Peyer's patch (tissue), 4 donors: ENCODE measurements around the gene ZNF414. TPM values are rescaled to one million over a fixed set of nuclear protein-coding genes. Genes with fewer than 3 reads are reported as not detected.

Experiments
- DNase-seq, 3 donors: peaks; one replicate each; pipeline ENCODE4 v3.0.0-alpha.2; 2017 to 2019
- H3K27ac ChIP-seq, 4 donors: fragments of 200-600 bp; sonication (generic); one replicate each; pipeline ENCODE4 v1.5.1; 2016 to 2019
- H3K27me3 ChIP-seq, 2 donors: fragments of 200-600 bp; sonication (generic); one replicate each; pipeline ENCODE4 v1.5.1; 2019
- H3K36me3 ChIP-seq, 3 donors: fragments of 200-600 bp; sonication (generic); one replicate each; pipeline ENCODE4 v1.5.1; 2016 to 2019
- H3K4me1 ChIP-seq, 4 donors: fragments of 200-600 bp; sonication (generic); one replicate each; pipeline ENCODE4 v1.5.1; 2016 to 2019
- H3K4me3 ChIP-seq, 4 donors: fragments of 200-600 bp; sonication (generic); 1 replicate in 3 of 4; 2 replicates in 1 of 4; pipeline ENCODE4 v1.5.1; 2016 to 2019; ENCODE audit warnings: mild to moderate bottlenecking in 1 of 4
- H3K9me3 ChIP-seq, 4 donors: fragments of 200-600 bp; sonication (generic); one replicate each; pipeline ENCODE4 v1.5.1; 2016 to 2019; ENCODE audit warnings: mild to moderate bottlenecking in 1 of 4
- POLR2A ChIP-seq, 2 donors: fragments of 450-650 bp; IDR thresholded peaks; one replicate each; pipeline ENCODE4 v1.5.1; 2017; ENCODE audit warnings: antibody characterized with exemption in 2 of 2, mild to moderate bottlenecking in 2 of 2, moderate library complexity in 2 of 2
- total RNA-seq, 4 donors: library from RNA; depleted of rRNA; stranded (reverse); fragments of >200 nt; gene quantifications; one replicate each; pipeline ENCODE4 v1.1.0, GENCODE V29; 2016
- TF ChIP-seq, protein P1 (sequence below), 6 experiments: fragments of 450-650 bp in 4 of 6; fragments of 200-600 bp in 2 of 6; sonication (generic) in 1 of 6; IDR thresholded peaks; one replicate each; pipeline ENCODE4 v1.5.1; 2017 to 2019; ENCODE audit warnings: antibody characterized with exemption in 6 of 6, mild to moderate bottlenecking in 3 of 6, moderate library complexity in 1 of 6

ZNF414 gene
- total RNA-seq, 4 donors from 2014 or later: 12.4 to 45.2 (median 24.1) TPM

GRCh38 chr19:8466018-8466417 is 47.9 kb downstream of the ZNF414 start:
- no peak for DNase-seq
- Histone ChIP-seq H3K27me3 (no peaks in the 10 kb centered on the region), H3K36me3 (peaks cover 0 to 83% (median 0%) of the 10 kb centered on the region in 3 donors), H3K4me1 (no peaks in the 10 kb centered on the region), H3K27ac (no peak overlapping the region), H3K4me3 (no peak overlapping the region), H3K9me3 (no peaks in the 10 kb centered on the region)
- TF ChIP-seq POLR2A (IDR thresholded peaks at IDR 0.05): no peak
- TF ChIP-seq, protein P1, sequence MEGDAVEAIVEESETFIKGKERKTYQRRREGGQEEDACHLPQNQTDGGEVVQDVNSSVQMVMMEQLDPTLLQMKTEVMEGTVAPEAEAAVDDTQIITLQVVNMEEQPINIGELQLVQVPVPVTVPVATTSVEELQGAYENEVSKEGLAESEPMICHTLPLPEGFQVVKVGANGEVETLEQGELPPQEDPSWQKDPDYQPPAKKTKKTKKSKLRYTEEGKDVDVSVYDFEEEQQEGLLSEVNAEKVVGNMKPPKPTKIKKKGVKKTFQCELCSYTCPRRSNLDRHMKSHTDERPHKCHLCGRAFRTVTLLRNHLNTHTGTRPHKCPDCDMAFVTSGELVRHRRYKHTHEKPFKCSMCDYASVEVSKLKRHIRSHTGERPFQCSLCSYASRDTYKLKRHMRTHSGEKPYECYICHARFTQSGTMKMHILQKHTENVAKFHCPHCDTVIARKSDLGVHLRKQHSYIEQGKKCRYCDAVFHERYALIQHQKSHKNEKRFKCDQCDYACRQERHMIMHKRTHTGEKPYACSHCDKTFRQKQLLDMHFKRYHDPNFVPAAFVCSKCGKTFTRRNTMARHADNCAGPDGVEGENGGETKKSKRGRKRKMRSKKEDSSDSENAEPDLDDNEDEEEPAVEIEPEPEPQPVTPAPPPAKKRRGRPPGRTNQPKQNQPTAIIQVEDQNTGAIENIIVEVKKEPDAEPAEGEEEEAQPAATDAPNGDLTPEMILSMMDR (IDR thresholded peaks at IDR 0.05): no peak

DNA sequence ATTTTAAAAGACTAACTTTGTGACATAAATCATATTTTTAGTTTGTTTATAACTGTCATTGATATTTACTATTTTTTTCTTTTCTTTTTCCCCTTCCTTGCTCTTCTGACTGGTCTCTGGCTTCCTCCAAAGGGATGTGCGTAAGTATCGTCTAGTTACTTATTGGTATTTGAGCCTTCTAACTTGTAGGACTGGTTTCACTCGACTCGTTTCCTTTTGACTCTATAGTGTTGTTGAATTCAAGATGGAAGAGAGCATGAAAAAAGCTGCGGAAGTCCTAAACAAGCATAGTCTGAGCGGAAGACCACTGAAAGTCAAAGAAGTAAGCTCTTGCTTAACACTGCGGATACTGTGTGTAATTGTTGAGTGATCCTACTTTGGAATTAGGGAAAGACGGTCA is 50.6 kb downstream of the ZNF414 start:
- no peaks in the 10 kb centered on the region for H3K27me3 ChIP-seq
- peaks cover 0 to 26% (median 11%) of the 10 kb centered on the region in 4 donors for H3K4me1 ChIP-seq
- no peak overlapping the region for H3K4me3 ChIP-seq
- no peaks in the 10 kb centered on the region for H3K9me3 ChIP-seq
- no peak for DNase-seq
- no peak for TF ChIP-seq POLR2A (IDR thresholded peaks at IDR 0.05)
- TF ChIP-seq, protein P1 (IDR thresholded peaks at IDR 0.05): no peak
- H3K36me3 ChIP-seq: peaks cover 0 to 56% (median 0%) of the 10 kb centered on the region in 3 donors
- H3K27ac ChIP-seq: no peak overlapping the region

- no peak overlapping the region for H3K4me3 ChIP-seq
- DNase-seq: no peak
- H3K36me3 ChIP-seq: peaks cover 0 to 48% (median 0%) of the 10 kb centered on the region in 3 donors
- no peak overlapping the region for H3K27ac ChIP-seq
- H3K4me1 ChIP-seq: peaks cover 0 to 34% (median 11%) of the 10 kb centered on the region in 4 donors
- TF ChIP-seq POLR2A (IDR thresholded peaks at IDR 0.05): no peak
- TF ChIP-seq, protein P1 (IDR thresholded peaks at IDR 0.05): no peak
- H3K9me3 ChIP-seq: no peaks in the 10 kb centered on the region
- no peaks in the 10 kb centered on the region for H3K27me3 ChIP-seq
Observed at GRCh38 chr19:8462571-8462970, 51.4 kb downstream of the ZNF414 start.

DNA sequence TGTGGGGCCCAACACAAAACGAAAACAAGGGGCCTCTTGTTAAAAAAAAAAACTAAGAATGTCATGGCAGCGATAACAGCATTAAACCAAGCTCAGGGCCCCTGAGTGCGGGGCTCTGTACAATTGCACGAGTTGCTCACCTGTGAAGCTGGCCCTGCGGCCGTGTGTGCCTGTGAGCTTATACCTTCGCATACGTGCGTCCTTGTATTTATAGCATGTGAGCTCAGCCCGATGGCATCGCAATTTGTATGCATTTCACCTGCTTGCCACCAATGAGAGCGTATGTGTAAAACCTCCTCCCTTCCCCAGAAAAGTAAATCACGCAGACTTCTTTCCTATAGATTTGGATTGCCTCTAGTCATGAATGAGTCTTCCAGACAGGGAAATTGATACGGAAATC is 52.1 kb downstream of the ZNF414 start:
- Histone ChIP-seq H3K4me3 (no peak overlapping the region), H3K27ac (no peak overlapping the region), H3K9me3 (no peaks in the 10 kb centered on the region), H3K4me1 (peaks cover 0 to 38% (median 11%) of the 10 kb centered on the region in 4 donors), H3K36me3 (peaks cover 0 to 46% (median 0%) of the 10 kb centered on the region in 3 donors), H3K27me3 (no peaks in the 10 kb centered on the region)
- peak in 2 of 3 donors; percentile 19 to 39 for DNase-seq
- TF ChIP-seq, protein P1 (IDR thresholded peaks at IDR 0.05): no peak
- TF ChIP-seq POLR2A (IDR thresholded peaks at IDR 0.05): no peak

DNA sequence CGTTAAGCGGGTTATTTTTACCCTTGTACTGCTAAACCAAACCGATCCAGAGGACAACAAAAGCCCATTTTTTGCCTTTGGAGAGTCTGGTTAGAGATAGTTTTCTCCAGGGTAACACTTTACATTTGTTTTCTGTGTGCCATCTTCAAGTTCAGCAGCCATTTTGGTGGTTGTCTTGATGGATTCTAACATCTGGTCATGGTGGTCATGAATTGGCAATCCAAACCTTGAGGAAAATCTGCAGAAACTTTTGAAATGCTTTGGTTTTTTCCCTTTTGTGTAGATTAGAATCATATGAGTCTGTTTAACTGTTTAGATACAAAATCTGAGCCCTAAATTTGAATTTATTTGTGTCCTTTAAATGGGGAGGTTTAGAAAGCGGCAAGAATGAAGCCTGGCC is 52.6 kb downstream of the ZNF414 start:
- Histone ChIP-seq H3K4me1 (peaks cover 0 to 44% (median 11%) of the 10 kb centered on the region in 4 donors), H3K9me3 (no peaks in the 10 kb centered on the region), H3K36me3 (peaks cover 0 to 46% (median 0%) of the 10 kb centered on the region in 3 donors), H3K27me3 (no peaks in the 10 kb centered on the region), H3K4me3 (no peak overlapping the region), H3K27ac (no peak overlapping the region)
- TF ChIP-seq, protein P1 (IDR thresholded peaks at IDR 0.05): no peak
- TF ChIP-seq POLR2A (IDR thresholded peaks at IDR 0.05): no peak
- DNase-seq: no peak
